Activated CD4-positive, alpha-beta T cell treated with anti-CD3 and anti-CD28 coated beads for 36 hours (primary cell): Measurements from ENCODE around the gene DFFA. TPM values are rescaled to one million over a fixed set of nuclear protein-coding genes. Genes with fewer than 3 reads are reported as not detected.

Experiments
- ATAC-seq: fragments of 200-7000 bp; cut with Tn5 transposase; one replicate; pipeline ENCODE4 v1.10.0; 2021; ENCODE audit warnings: mild to moderate bottlenecking, moderate library complexity
- CTCF ChIA-PET: fragments of 350-600 bp; sonication (Branson Sonifier 250); formaldehyde crosslinking; loops from one replicate; lab custom pipeline; 2021; ENCODE audit warnings: antibody characterized with exemption; lab: Charles Lee
- POLR2A ChIA-PET: fragments of 350-600 bp; sonication (Branson Sonifier 250); formaldehyde crosslinking; loops from one replicate; lab custom pipeline; 2021; ENCODE audit warnings: antibody characterized with exemption, inconsistent platforms; lab: Charles Lee
- DNase-seq: peaks from one replicate; pipeline ENCODE4 v3.0.0-alpha.2; 2020
- H3K27ac Mint-ChIP-seq: one replicate; pipeline ENCODE4 v1.8.0; 2021; ENCODE audit warnings: mixed read lengths
- H3K27me3 Mint-ChIP-seq: one replicate; pipeline ENCODE4 v1.8.0; 2021; ENCODE audit warnings: mixed read lengths
- H3K36me3 Mint-ChIP-seq: one replicate; pipeline ENCODE4 v1.8.0; 2021; ENCODE audit warnings: low read depth, mixed read lengths
- H3K4me1 Mint-ChIP-seq: one replicate; pipeline ENCODE4 v1.8.0; 2021; ENCODE audit warnings: mixed read lengths
- H3K4me3 Mint-ChIP-seq: one replicate; pipeline ENCODE4 v1.8.0; 2021; ENCODE audit warnings: mild to moderate bottlenecking, moderate library complexity, mixed read lengths
- H3K9me3 Mint-ChIP-seq: one replicate; pipeline ENCODE4 v1.8.0; 2021; ENCODE audit warnings: low read depth, mixed read lengths
- intact Hi-C, 2 experiments: fragments of 100-400 bp; cut with DNase I in 1 of 2; cut with micrococcal nuclease in 1 of 2; formaldehyde crosslinking; loops; one replicate each; pipeline versions ENCODE4 v1.14.2 to v1.15.1; 2022 to 2024; cut with DNase I, micrococcal nuclease
- total RNA-seq, 2 experiments: library from RNA; stranded (reverse); gene quantifications; one replicate each; pipeline ENCODE4 v1.2.3, GENCODE V29; 2021

DFFA gene
- total RNA-seq, 2 experiments from 2014 or later: 45.7 to 46.4 TPM

- DNase-seq: no peak
- H3K27me3 Mint-ChIP-seq: no peaks in the 10 kb centered on the region
- H3K36me3 Mint-ChIP-seq: no peaks in the 10 kb centered on the region
- intact Hi-C loops: no loop called here
- no peak overlapping the region for H3K4me3 Mint-ChIP-seq
- H3K27ac Mint-ChIP-seq: no peak overlapping the region
- ChIA-PET CTCF (interaction anchor here (3.0 kb wide), 1 partner anchor 9 kb away, joined by 22 read pairs; no protein-coding TSS in a partner anchor), POLR2A (interaction anchor here (0.6 kb wide), 1 partner anchor 350 kb away, joined by 3 read pairs; no protein-coding TSS in a partner anchor)
- H3K9me3 Mint-ChIP-seq: no peaks in the 10 kb centered on the region
- peaks cover 35% of the 10 kb centered on the region for H3K4me1 Mint-ChIP-seq
- ATAC-seq: no peak
Measured at GRCh38 chr1:10504249-10504648, 31.9 kb upstream of the DFFA start.

- POLR2A ChIA-PET: no interaction called here
Measured at GRCh38 chr1:10502206-10502605, 29.9 kb upstream of the DFFA start.

GRCh38 chr1:10498231-10498630, 25.9 kb upstream of the DFFA start:
- DNase-seq (no peak), ATAC-seq (peak; percentile 16)
- intact Hi-C loops: loop anchor here (5.0 kb wide), 2 partner anchors 194 to 514 kb away; partner anchors contain the start of gene TARDBP (in 1 of the 2)
- H3K36me3 Mint-ChIP-seq: peaks cover 7% of the 10 kb centered on the region
- CTCF ChIA-PET: interaction anchor here (0.6 to 6.5 kb wide), 3 partner anchors 12 to 1221 kb away, joined by 3 to 133 read pairs (median 3); no protein-coding TSS in a partner anchor
- peaks cover 57% of the 10 kb centered on the region for H3K4me1 Mint-ChIP-seq
- H3K4me3 Mint-ChIP-seq: no peak overlapping the region
- no peaks in the 10 kb centered on the region for H3K27me3 Mint-ChIP-seq
- no peaks in the 10 kb centered on the region for H3K9me3 Mint-ChIP-seq
- POLR2A ChIA-PET: interaction anchor here (0.6 kb wide), 1 partner anchor 366 kb away, joined by 3 read pairs; no protein-coding TSS in a partner anchor
- peak overlapping the region; percentile 17 for H3K27ac Mint-ChIP-seq

More at GRCh38 chr1:10502206-10502605, 29.9 kb upstream of the DFFA start:
- intact Hi-C loops: no loop called here
- no peaks in the 10 kb centered on the region for H3K36me3 Mint-ChIP-seq
- CTCF ChIA-PET: interaction anchor here (0.7 to 3.0 kb wide), 3 partner anchors 7 to 136 kb away, joined by 3 to 22 read pairs (median 3); no protein-coding TSS in a partner anchor
- no peak for DNase-seq
- H3K27me3 Mint-ChIP-seq: no peaks in the 10 kb centered on the region
- H3K9me3 Mint-ChIP-seq: no peaks in the 10 kb centered on the region
- H3K4me1 Mint-ChIP-seq: peaks cover 41% of the 10 kb centered on the region
- peak; percentile 68 for ATAC-seq
- H3K27ac Mint-ChIP-seq: no peak overlapping the region
- H3K4me3 Mint-ChIP-seq: no peak overlapping the region

- ChIA-PET POLR2A (interaction anchor here (0.6 to 0.7 kb wide), 2 partner anchors 11 to 594 kb away, joined by 3 read pairs; no protein-coding TSS in a partner anchor), CTCF (interaction anchor here (6.5 kb wide), 1 partner anchor 14 kb away, joined by 133 read pairs; no protein-coding TSS in a partner anchor)
- intact Hi-C loops: loop anchor here (5.0 kb wide), 2 partner anchors 195 to 515 kb away; partner anchors contain the start of gene TARDBP (in 1 of the 2)
- Mint-ChIP-seq H3K27ac (no peak overlapping the region), H3K9me3 (no peaks in the 10 kb centered on the region), H3K4me3 (no peak overlapping the region), H3K4me1 (peaks cover 55% of the 10 kb centered on the region), H3K27me3 (no peaks in the 10 kb centered on the region), H3K36me3 (peaks cover 7% of the 10 kb centered on the region)
- ATAC-seq (no peak), DNase-seq (no peak)
Measured at GRCh38 chr1:10497109-10497508, 24.8 kb upstream of the DFFA start.

- intact Hi-C loops: loop anchor here (1.0 to 5.0 kb wide), 10 partner anchors 15 to 586 kb away; partner anchors contain the start of genes PEX14 (in 2 of the 2), CTNNBIP1 (in 1 of the 2) and TARDBP (in 1 of the 2)
- Mint-ChIP-seq H3K4me3 (peak overlapping the region; percentile 72), H3K4me1 (peaks cover 51% of the 10 kb centered on the region), H3K27ac (peak overlapping the region; percentile 91), H3K9me3 (no peaks in the 10 kb centered on the region), H3K27me3 (no peaks in the 10 kb centered on the region), H3K36me3 (peaks cover 7% of the 10 kb centered on the region)
- POLR2A ChIA-PET: interaction anchor here (0.5 kb wide), 1 partner anchor 571 kb away, joined by 3 read pairs; no protein-coding TSS in a partner anchor
- ATAC-seq (peak; percentile 11), DNase-seq (peak; percentile 55)
- CTCF ChIA-PET: interaction anchor here (0.8 to 6.5 kb wide), 8 partner anchors 7 to 374 kb away, joined by 3 to 133 read pairs (median 12); partner anchors contain the start of gene CENPS
Measured at GRCh38 chr1:10495952-10496351, 23.6 kb upstream of the DFFA start.

GRCh38 chr1:10495475-10495817, 23.1 kb upstream of the DFFA start:
- no peak for ATAC-seq

GRCh38 chr1:10494754-10495474, 22.6 kb upstream of the DFFA start:
- ATAC-seq: peak; percentile 87
- intact Hi-C loops: loop anchor here (1.0 to 5.0 kb wide), 11 partner anchors 16 to 585 kb away; partner anchors contain the start of genes CENPS (in 2 of the 2), PEX14 (in 2 of the 2), CTNNBIP1 (in 1 of the 2) and TARDBP (in 1 of the 2)
- peak overlapping the region; percentile 91 for H3K27ac Mint-ChIP-seq
- H3K27me3 Mint-ChIP-seq: no peaks in the 10 kb centered on the region
- DNase-seq: peak; percentile 90
- ChIA-PET POLR2A (interaction anchor here (0.7 to 1.2 kb wide), 3 partner anchors 13 to 238 kb away, joined by 3 to 7 read pairs (median 4); no protein-coding TSS in a partner anchor), CTCF (interaction anchor here (0.6 to 6.5 kb wide), 44 partner anchors 8 to 1191 kb away, joined by 3 to 133 read pairs (median 4); partner anchors contain the start of genes CENPS, DFFA and PGD)
- peaks cover 9% of the 10 kb centered on the region for H3K36me3 Mint-ChIP-seq
- peak overlapping the region; percentile 72 for H3K4me3 Mint-ChIP-seq
- H3K4me1 Mint-ChIP-seq: peaks cover 49% of the 10 kb centered on the region
- no peaks in the 10 kb centered on the region for H3K9me3 Mint-ChIP-seq

More at GRCh38 chr1:10495475-10495817, 23.1 kb upstream of the DFFA start:
- H3K9me3 Mint-ChIP-seq: no peaks in the 10 kb centered on the region
- DNase-seq: no peak
- peak overlapping the region; percentile 91 for H3K27ac Mint-ChIP-seq
- no peaks in the 10 kb centered on the region for H3K27me3 Mint-ChIP-seq
- peaks cover 7% of the 10 kb centered on the region for H3K36me3 Mint-ChIP-seq
- POLR2A ChIA-PET: interaction anchor here (0.9 to 1.2 kb wide), 2 partner anchors 12 to 18 kb away, joined by 4 to 7 read pairs; no protein-coding TSS in a partner anchor
- CTCF ChIA-PET: interaction anchor here (0.6 to 6.5 kb wide), 36 partner anchors 8 to 1190 kb away, joined by 3 to 133 read pairs (median 4); partner anchors contain the start of genes CENPS, DFFA and PGD
- intact Hi-C loops: loop anchor here (1.0 to 5.0 kb wide), 10 partner anchors 16 to 585 kb away; partner anchors contain the start of genes PEX14 (in 2 of the 2), CTNNBIP1 (in 1 of the 2) and TARDBP (in 1 of the 2)
- H3K4me1 Mint-ChIP-seq: peaks cover 49% of the 10 kb centered on the region
- H3K4me3 Mint-ChIP-seq: peak overlapping the region; percentile 72

- ATAC-seq (no peak), DNase-seq (no peak)
- ChIA-PET POLR2A (interaction anchor here (0.7 kb wide), 1 partner anchor 239 kb away, joined by 3 read pairs; no protein-coding TSS in a partner anchor), CTCF (interaction anchor here (0.6 to 6.5 kb wide), 28 partner anchors 9 to 815 kb away, joined by 3 to 133 read pairs (median 4); partner anchors contain the start of genes CENPS, DFFA and PGD)
- peaks cover 52% of the 10 kb centered on the region for H3K4me1 Mint-ChIP-seq
- H3K4me3 Mint-ChIP-seq: no peak overlapping the region
- no peaks in the 10 kb centered on the region for H3K27me3 Mint-ChIP-seq
- H3K9me3 Mint-ChIP-seq: no peaks in the 10 kb centered on the region
- intact Hi-C loops: loop anchor here (1.0 to 2.0 kb wide), 2 partner anchors 20 to 64 kb away; partner anchors contain the start of genes CENPS (in 2 of the 2) and PEX14 (in 1 of the 2)
- H3K36me3 Mint-ChIP-seq: peaks cover 11% of the 10 kb centered on the region
- no peak overlapping the region for H3K27ac Mint-ChIP-seq
Measured at GRCh38 chr1:10494418-10494753, 22.1 kb upstream of the DFFA start.

GRCh38 chr1:10490286-10490970, 18.1 kb upstream of the DFFA start:
- ChIA-PET CTCF (interaction anchor here (0.9 kb wide), 1 partner anchor 62 kb away, joined by 4 read pairs; no protein-coding TSS in a partner anchor), POLR2A (no interaction called here)
- DNase-seq: no peak
- Mint-ChIP-seq H3K9me3 (no peaks in the 10 kb centered on the region), H3K4me1 (peaks cover 23% of the 10 kb centered on the region), H3K27ac (no peak overlapping the region), H3K27me3 (no peaks in the 10 kb centered on the region), H3K4me3 (no peak overlapping the region), H3K36me3 (peaks cover 11% of the 10 kb centered on the region)
- intact Hi-C loops: no loop called here
- no peak for ATAC-seq

GRCh38 chr1:10489291-10490055, 17.1 kb upstream of the DFFA start:
- ChIA-PET CTCF (interaction anchor here (0.7 to 0.9 kb wide), 3 partner anchors 18 to 61 kb away, joined by 3 to 4 read pairs (median 4); no protein-coding TSS in a partner anchor), POLR2A (no interaction called here)
- H3K27me3 Mint-ChIP-seq: no peaks in the 10 kb centered on the region
- peak; percentile 55 for ATAC-seq
- H3K36me3 Mint-ChIP-seq: peaks cover 12% of the 10 kb centered on the region
- no peaks in the 10 kb centered on the region for H3K9me3 Mint-ChIP-seq
- intact Hi-C loops: no loop called here
- peaks cover 14% of the 10 kb centered on the region for H3K4me1 Mint-ChIP-seq
- H3K27ac Mint-ChIP-seq: no peak overlapping the region
- H3K4me3 Mint-ChIP-seq: no peak overlapping the region
- DNase-seq: peak; percentile 34
